GM21515 (cell line): ENCODE measurements around the gene BFSP2.

Source experiments
- ATAC-seq: cut with Tn5 transposase; IDR thresholded peaks from one replicate; pipeline ENCODE4 v1.9.1; 2021; ENCODE audit not compliant: unreplicated experiment

BFSP2 gene

DNA sequence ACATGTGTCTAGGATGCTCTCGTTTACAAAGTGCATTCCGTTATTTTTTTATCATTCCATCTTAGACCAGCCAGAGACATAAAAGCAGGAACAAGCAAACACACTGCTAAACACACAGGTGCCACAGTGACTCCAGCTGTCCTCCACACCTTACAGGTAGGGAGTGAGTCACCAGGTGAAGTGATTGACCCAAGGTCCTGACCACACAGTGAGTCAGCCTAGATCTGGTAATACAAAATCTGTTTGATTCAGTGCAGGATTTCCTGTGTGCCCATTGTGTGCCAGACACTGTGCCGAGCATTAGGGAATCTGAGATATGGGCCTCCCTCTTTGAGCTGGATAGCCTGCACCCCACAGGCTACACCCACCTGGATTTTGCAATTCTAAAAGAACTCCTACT is 16.7 kb upstream of the BFSP2 start:
- no peak for ATAC-seq

DNA sequence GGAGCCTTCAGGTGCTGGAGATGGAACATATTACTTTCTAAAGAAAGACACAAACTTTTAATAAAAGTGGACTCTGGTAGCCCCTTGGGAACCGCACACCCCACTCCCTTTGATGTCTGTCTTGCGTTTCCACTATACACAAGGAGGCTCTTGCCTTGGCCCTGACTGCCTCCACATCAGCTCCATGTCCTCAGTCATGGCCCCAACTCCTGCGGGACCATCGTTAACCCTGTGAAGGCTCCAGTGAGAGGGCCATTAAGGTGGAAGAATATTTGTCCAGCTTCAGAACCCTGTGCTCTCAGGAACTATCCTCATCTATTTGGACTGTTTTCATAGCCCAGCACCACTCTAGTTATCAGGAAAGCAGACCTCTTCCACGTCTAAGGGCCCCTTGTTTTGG is 16.1 kb upstream of the BFSP2 start:
- ATAC-seq: no peak

DNA sequence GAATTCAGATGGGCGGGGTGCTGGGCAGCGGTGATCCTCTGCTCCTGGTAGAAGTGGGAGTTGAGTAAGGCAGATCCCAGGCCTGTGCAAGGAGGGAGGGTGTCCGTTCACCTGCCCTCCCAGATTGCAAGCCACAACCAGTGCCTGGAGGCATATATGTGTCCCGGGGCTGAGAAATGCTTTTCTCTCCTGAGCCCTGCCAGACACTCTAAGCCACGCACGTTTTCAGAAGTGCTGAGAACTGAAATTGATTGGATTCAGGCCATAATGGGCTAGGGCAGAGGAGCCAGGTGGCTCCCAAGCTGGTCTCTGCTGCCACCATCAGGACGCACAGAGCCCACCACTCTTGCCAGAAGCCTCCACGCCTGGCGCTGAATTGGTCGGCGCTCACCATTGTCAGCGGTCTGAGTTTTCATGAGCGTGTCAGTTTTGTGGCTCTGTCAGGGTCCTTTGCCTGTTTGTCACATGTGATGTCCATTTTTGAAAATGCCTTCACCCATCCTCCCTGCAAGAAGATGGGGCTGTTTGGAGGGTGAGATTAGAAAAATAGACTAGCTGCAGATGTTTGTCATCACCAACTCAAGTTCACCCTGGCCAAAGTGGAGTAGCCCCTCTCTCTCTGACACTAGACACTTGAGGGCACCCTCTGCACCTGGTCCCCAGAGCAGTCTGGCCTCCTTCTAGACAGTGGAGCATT is 15.4 kb upstream of the BFSP2 start:
- peak; percentile 66 for ATAC-seq

- ATAC-seq: no peak
Measured at GRCh38 chr3:133386876-133387275, 13.0 kb upstream of the BFSP2 start.

DNA sequence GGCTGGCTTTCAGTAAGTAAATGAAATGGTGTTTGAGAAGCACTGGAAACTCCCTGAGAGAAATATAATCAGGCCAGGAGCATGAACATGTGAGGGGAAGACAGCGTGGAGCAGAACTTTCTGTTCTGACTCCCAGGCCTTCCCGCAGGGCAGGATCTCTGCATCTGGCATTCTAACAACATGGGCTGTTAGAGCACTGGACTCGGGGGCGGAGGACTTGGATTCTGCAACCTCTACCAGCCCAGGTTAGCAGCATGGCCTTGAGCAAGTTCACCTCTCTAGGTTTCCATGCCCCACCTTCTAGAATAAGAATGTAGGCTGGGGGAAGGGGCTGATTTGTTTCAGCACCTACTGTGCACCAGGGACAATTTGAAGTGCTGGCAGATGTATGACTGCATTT is 12.5 kb upstream of the BFSP2 start:
- no peak for ATAC-seq

- ATAC-seq: no peak
Measured at GRCh38 chr3:133388696-133389395, 11.0 kb upstream of the BFSP2 start.

GRCh38 chr3:133390715-133391114 is 9.1 kb upstream of the BFSP2 start:
- no peak for ATAC-seq

GRCh38 chr3:133393204-133393603 is 6.7 kb upstream of the BFSP2 start:
- ATAC-seq: no peak

DNA sequence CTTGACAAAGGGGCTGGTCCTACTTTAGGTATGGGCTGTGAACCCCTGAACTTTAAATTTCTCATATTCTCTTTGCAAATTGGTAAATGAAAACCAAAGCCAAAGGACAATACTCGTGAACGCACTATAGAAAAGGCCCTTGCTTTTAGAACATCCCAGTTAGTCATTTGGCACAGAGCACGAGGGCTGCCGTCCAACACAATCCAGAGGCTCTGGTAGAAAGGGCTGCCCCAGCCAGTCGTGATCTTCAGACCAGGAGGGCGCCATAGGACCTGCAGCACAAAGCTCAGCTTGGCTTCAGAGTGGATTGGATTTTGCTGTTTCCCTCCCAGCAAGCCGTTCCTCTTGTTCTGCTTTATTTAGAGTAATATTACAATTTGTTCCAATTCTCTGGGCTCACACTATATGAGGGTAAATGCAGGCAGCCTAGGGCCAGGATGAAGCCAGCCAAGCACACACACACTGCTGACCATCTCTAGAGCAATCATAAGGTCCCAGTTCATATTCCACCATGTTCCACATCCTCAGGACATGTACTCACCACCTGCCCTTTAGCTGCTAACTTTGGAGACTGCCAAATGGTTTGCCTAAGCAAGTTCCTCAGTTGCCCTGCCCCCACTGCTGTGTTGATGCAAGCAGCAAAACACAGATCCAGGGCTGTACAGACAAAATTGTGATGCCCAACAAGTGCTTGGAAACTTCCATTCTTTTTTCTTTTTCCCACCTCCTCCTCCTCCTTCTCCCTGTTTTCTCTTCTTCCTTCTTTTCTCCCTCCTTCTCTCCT is 6.0 kb upstream of the BFSP2 start:
- no peak for ATAC-seq

- ATAC-seq: no peak
Measured at GRCh38 chr3:133394561-133395311, 5.1 kb upstream of the BFSP2 start.

DNA sequence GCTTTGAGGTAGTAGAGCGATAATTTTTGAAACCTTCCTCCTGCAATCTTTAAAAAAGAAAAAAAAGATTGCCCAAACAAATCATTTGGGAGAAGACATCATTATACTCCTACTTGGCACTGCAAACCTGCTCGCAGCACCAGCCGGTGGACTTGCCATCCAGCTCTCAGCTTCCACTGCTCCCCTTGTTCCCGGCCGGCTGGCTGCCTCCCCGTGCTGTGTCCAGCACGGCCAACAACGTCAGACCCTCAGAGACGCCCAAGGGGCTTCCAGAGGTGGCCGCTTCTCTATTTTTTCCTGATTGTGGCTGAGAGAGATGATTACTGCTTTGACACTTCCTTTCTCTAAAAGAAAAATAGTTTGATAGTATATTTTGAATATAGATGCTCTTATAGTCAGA is 3.0 kb upstream of the BFSP2 start:
- no peak for ATAC-seq

DNA sequence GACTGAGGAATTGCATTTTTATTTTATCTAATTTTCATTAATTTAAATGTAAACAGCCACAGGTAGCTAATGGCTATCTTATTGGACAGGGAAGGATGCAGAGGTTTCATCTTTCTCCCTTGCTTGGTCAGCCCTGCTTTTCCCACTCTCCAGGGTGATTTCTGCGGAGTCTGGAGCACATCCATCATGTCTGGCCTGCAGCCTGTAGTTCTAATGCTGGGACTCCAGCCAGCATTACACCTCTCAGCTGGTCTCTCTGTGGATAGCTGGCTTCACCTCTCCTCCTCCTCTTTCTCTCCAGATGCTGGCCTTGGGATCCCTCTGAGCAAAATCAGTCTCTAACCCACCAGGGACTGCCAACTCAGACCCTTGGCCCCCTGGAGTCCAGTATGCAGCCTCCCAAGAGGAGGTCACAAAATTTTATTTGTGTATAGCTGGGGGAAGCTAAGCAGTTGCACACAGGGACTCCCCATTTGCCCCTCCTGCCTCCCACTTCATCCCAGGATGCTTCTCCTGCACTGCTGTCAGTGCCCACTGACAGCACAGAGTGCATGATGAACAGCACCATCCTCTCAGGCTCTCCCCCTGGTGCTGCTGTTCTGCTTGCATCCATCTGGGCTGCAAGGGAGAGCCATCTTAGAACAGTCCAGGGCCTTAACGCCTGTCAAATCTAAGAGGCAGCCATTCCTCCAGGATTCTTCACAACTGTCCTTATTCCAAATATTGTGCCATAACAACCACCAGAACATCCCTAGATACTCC is 1.7 kb downstream of the BFSP2 start:
- no peak for ATAC-seq

DNA sequence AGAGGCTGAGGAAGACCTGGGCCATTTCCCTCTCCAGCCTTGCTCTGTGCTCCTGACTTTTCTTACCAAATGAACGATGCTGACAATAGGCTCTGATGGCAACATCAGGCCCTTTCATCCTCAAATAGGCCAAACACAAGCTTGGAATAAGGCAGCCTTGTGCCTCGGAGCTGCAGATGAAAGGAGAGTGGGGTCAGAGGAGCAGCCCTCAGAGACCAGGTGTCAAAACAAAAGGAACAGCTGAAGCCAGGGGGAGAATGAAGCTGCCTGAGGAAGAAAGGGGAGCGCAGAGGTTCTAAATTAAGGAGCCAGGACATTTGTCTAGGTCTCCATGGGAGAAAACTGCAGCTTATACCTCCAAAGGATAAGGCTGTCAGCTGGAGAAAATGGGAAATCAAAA is 5.1 kb downstream of the BFSP2 start:
- ATAC-seq: no peak

DNA sequence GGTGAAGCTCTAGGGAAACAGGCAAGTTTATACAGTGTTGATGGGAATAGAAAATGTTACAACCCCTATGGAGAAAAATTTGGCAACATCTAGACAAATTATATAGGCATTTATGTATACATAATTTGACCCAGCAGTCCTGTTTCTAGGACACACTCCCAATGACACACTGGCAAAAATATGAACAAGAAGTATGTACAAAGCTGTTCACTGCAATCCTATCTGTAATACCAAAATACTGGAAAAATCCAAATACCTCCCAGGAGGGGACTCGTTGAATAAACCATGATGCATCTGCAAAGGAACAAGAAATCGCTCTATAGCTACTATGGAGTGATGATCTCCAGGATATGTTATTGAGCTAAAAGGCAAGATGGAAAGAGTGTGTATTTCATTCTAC is 8.5 kb downstream of the BFSP2 start:
- ATAC-seq: no peak

- ATAC-seq: no peak
Measured at GRCh38 chr3:133408961-133409360, 9.1 kb downstream of the BFSP2 start.

DNA sequence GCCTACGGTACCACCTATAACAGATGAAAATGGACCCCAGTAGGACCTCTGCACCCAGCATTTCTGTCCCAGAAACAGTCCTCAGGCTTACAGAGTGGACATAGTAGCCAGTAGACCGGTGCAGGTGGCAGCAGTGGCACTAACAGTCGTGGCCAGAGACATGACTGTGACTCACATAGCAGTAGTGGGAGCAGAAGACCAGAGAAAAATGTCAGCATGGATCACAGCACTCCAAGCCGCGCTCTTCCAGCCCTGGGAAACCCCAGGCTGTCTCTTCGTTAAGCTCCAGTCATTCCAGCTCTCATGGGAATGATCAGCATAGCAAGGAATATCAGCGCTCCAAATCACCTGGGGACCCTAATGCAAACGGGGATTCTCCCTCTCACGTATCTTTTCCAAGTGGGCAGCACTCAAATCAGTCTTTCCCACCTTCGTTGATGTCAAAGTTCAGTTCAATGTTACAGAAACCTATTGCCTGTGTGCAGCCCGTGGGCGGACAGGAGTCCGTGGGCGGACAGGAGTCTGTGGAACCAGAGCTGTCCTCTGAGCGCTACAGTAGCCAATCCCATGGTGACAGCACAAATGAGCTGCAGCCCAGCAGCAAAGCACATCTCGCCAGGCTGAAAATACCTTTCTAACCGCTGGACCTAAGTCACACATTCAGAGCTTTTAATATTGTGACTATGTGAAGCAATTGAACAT is 10.5 kb downstream of the BFSP2 start:
- no peak for ATAC-seq

DNA sequence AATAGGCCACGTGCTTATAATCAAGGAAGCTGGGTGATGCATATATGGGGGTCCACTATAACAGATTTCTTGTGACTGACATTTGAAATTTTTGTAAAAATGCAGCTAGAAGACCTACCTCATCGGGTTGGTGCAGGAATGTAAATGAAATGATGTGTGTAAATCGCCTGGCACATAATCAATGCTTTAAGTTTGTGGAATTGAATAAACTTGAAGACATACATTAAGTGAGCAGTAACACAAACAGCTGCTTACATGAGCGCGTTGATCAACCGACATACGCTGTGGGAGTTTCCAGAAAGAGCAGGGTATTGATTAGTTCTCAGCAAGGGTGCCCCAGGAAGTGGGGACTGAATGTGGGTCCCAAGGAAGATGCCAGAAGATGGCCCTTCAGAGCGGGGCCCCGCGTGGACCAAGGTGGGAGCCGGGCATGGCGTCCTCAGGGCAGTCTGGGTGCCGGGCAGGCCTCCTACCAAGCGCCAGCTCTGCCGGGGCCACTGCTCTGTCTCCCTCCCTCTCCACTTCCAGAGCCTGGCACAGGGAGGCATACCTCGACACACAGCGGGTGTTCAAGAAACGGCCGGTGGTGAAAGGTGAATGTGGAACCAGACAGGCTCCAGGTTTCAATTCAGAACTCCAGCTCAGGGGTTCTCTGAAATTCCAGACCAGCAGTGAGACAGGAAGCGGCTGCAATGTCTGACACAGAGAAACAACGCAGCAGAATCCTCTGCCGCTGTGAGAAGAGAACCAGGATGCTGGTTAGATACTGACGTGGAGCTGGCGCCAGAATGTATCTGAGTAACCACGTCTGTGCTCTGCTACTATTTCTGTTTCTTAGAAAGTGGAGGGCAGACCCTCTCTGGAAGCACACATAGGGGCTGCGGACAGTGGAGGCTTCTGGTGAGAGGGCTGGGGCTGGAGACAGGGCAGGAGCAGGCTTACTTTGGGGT is 12.6 kb downstream of the BFSP2 start:
- no peak for ATAC-seq

- no peak for ATAC-seq
Measured at GRCh38 chr3:133413161-133414020, 13.5 kb downstream of the BFSP2 start.
